ENCODE results near the gene SLAMF9. TPM values are rescaled to one million over a fixed set of nuclear protein-coding genes. Genes with fewer than 3 reads are reported as not detected.

Gene SLAMF9
- total and polyA plus RNA-seq, 8 donors, result not detected

DNA sequence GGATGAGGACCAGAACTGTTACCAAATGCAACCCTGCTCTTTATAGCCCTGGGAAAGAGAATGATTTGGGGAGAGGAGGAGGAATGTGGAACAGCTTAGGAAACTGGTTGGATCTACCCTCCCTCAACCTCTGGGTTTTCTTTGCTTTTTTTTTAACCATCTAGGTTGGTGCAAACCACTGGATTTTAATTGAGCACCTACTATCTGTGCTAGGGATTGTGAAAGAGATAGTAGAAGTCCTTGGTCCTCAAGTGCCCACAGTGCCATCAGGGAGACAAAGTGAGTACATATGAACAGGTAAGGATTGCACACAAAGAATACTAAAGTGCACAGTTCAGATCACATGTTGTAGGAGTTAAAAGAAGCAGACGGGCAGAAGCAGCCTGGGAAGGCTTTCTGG, 33.4 kb downstream of the SLAMF9 start:
- H3K4me1 ChIP-seq, result peaks cover 33 to 79% of the 10 kb centered on the region in 2 donors
- no peak for DNase-seq
- TF ChIP-seq, protein P1, sequence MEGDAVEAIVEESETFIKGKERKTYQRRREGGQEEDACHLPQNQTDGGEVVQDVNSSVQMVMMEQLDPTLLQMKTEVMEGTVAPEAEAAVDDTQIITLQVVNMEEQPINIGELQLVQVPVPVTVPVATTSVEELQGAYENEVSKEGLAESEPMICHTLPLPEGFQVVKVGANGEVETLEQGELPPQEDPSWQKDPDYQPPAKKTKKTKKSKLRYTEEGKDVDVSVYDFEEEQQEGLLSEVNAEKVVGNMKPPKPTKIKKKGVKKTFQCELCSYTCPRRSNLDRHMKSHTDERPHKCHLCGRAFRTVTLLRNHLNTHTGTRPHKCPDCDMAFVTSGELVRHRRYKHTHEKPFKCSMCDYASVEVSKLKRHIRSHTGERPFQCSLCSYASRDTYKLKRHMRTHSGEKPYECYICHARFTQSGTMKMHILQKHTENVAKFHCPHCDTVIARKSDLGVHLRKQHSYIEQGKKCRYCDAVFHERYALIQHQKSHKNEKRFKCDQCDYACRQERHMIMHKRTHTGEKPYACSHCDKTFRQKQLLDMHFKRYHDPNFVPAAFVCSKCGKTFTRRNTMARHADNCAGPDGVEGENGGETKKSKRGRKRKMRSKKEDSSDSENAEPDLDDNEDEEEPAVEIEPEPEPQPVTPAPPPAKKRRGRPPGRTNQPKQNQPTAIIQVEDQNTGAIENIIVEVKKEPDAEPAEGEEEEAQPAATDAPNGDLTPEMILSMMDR (IDR thresholded peaks at IDR 0.05), result no peak
- H3K27ac ChIP-seq, result peak overlapping the region; percentile 98
- H3K36me3 ChIP-seq, result peaks cover 8 to 51% of the 10 kb centered on the region in 2 donors
- H3K4me3 ChIP-seq, result peak overlapping the region in 1 of 2 donors; percentile 82
- intact Hi-C loops (cut with DNase I), result no loop called here
- ATAC-seq, result no peak
- no peaks in the 10 kb centered on the region for H3K9me3 ChIP-seq
- no peaks in the 10 kb centered on the region for H3K27me3 ChIP-seq

DNA sequence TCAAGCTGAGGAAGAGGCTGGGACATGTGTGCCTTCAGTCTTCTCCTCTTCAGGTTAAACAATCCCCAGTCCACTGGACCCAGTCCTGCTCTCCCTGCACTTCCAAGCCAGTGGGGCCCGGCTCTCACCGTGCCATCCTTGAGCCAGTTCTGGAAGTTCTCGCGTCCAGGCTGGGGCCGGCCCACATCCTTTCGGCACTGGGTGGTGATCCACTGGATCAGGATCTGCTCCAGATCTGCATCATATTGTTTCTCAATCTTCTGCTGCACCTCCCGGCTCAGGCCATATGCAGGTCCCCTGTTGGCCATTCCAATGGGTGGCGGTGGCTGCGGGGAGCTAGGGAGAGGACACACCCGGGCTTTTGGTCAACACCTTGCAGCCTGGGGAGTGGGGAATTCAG, 33.8 kb downstream of the SLAMF9 start:
- H3K4me3 ChIP-seq, result no peak overlapping the region
- peaks cover 33 to 79% of the 10 kb centered on the region in 2 donors for H3K4me1 ChIP-seq
- intact Hi-C loops (cut with DNase I), result no loop called here
- H3K9me3 ChIP-seq, result no peaks in the 10 kb centered on the region
- H3K27ac ChIP-seq, result peak overlapping the region in 1 of 2 donors; percentile 14
- H3K27me3 ChIP-seq, result no peaks in the 10 kb centered on the region
- DNase-seq (no peak), ATAC-seq (no peak)
- peaks cover 8 to 51% of the 10 kb centered on the region in 2 donors for H3K36me3 ChIP-seq
- TF ChIP-seq, protein P1 (IDR thresholded peaks at IDR 0.05), result no peak

DNA sequence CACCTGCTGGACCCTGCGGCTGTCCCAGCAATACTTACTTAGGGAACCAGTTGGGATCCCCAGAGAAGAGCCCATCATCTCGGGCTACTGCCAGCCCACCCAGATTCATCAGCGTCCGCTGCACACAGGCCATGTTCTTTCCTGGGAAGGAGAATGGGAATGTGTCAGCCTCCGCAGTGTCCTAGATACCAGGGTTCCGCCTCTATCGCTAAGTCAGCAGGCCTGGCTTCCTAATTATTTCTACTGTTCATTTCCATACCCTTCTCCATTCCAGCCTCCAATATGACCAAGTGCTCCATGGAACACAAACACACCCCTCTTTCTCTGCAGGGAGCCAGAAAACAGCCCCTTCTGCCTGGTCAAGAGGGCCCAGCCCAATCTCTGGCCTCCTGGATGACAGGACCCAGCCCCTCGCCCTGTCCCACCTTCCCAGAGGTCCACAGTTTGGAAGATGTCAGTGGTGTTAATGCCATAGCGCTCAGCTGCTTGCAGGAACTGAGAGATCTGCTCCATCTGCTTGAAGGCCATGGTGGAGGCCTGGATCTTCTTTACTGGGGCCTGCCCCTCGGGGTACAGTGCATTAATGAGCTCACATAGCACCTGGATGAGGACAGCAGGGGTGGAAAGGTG, 34.7 kb downstream of the SLAMF9 start:
- peak overlapping the region in 1 of 2 donors; percentile 14 for H3K27ac ChIP-seq
- H3K36me3 ChIP-seq, result peaks cover 8 to 55% of the 10 kb centered on the region in 2 donors
- H3K27me3 ChIP-seq, result no peaks in the 10 kb centered on the region
- no peak for DNase-seq
- TF ChIP-seq, protein P1 (IDR thresholded peaks at IDR 0.05), result no peak
- intact Hi-C loops (cut with DNase I), result no loop called here
- no peaks in the 10 kb centered on the region for H3K9me3 ChIP-seq
- H3K4me3 ChIP-seq, result no peak overlapping the region
- ATAC-seq, result no peak
- H3K4me1 ChIP-seq, result peaks cover 33 to 83% of the 10 kb centered on the region in 2 donors

DNA sequence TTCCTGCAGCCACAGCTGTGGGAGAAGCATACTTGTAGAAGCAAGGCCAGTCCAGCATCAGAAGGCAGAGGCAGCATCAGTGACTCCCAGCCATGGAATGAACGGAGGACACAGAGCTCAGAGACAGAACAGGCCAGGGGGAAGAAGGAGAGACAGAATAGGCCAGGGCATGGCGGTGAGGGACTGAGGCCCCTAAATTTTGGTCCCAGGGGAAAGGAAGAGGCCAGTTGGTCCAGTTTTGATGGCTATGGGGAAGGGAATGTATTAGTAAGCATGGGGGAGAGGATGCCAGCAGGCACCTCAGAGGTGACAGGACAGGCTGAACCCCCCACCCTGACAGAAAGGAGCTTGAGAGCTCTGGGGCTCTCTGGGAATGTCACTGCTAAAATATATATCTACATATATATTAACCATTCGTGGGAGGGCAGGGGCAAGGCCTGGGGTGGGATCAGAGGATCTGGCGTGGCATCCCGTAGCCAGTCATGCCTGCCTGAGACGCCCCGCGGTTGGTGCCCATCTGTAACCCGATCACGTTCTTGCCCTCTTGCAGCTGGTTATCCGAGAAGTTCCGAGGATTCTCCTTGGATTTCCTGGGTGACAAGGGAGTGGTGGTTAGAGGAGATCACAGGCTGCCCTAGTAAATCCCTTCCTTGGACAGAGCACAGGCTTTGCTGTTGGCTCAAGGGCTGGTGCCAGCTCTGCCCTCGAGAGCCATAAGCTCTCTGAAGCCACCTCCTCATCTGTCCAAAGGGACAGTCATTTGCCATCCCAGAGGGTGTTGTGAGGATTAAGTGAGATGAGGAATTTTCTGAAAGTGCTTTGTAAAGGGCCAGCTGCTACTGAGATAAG, 35.5 kb downstream of the SLAMF9 start:
- DNase-seq (no peak), ATAC-seq (no peak)
- H3K4me3 ChIP-seq, result no peak overlapping the region
- TF ChIP-seq, protein P1 (IDR thresholded peaks at IDR 0.05), result no peak
- H3K27me3 ChIP-seq, result no peaks in the 10 kb centered on the region
- intact Hi-C loops (cut with DNase I), result no loop called here
- peak overlapping the region in 1 of 2 donors; percentile 89 for H3K27ac ChIP-seq
- peaks cover 8 to 55% of the 10 kb centered on the region in 2 donors for H3K36me3 ChIP-seq
- peaks cover 34 to 84% of the 10 kb centered on the region in 2 donors for H3K4me1 ChIP-seq
- H3K9me3 ChIP-seq, result no peaks in the 10 kb centered on the region
